Thoracic aorta (tissue), 2 donors: Measurements from ENCODE around the gene CTBP2. TPM values are rescaled to one million over a fixed set of nuclear protein-coding genes. Genes with fewer than 3 reads are reported as not detected.
"Not testable (repeated sequence)": the region's sequence is repeated elsewhere in the genome, so short reads cannot be mapped to it uniquely, and the experiment has no call there.

Source experiments
- ATAC-seq: fragments of 150-250 bp; one replicate; pipeline ENCODE4 v1.8.0; 2017; ENCODE audit warnings: low read depth; ENCODE audit not compliant: insufficient number of reproducible peaks, low FRiP score
- DNase-seq: peaks from one replicate; pipeline ENCODE4 v3.0.0-alpha.2; 2020; ENCODE audit warnings: low spot score
- H3K27ac ChIP-seq, 2 donors: fragments of 200-600 bp; sonication (generic); 1 replicate in 1 of 2; 2 replicates in 1 of 2; pipeline ENCODE4 v1.5.1; 2016; ENCODE audit warnings: mild to moderate bottlenecking in 2 of 2, moderate library complexity in 2 of 2
- H3K27me3 ChIP-seq: fragments of 200-600 bp; sonication (generic); replicated peaks from 2 replicates; pipeline ENCODE4 v1.6.0; 2016; ENCODE audit warnings: mild to moderate bottlenecking; ENCODE audit not compliant: insufficient read depth
- H3K36me3 ChIP-seq: fragments of 200-600 bp; sonication (generic); one replicate; pipeline ENCODE4 v1.5.1; 2016
- H3K4me1 ChIP-seq, 2 donors: fragments of 200-600 bp; sonication (generic); 1 replicate in 1 of 2; 2 replicates in 1 of 2; pipeline versions ENCODE4 v1.5.1 to v1.6.0; 2016; ENCODE audit warnings: low read depth in 2 of 2, mild to moderate bottlenecking in 1 of 2; ENCODE audit not compliant: control insufficient read depth in 1 of 2
- H3K4me3 ChIP-seq: fragments of 200-600 bp; sonication (generic); 2 replicates; pipeline ENCODE4 v1.5.1; 2016; ENCODE audit warnings: mild to moderate bottlenecking
- H3K9me3 ChIP-seq: fragments of 200-600 bp; sonication (generic); 2 replicates; pipeline ENCODE4 v1.5.1; 2016
- CTCF ChIP-seq: fragments of 200-600 bp; sonication (generic); IDR thresholded peaks from one replicate; pipeline ENCODE4 v1.5.1; 2019; ENCODE audit warnings: antibody characterized with exemption
- total RNA-seq, 2 donors: library from RNA; depleted of rRNA; stranded (reverse); fragments of >200 nt; gene quantifications; one replicate each; pipeline versions ENCODE4 v1.1.0 to v1.2.3, GENCODE V29; 2016

The CTBP2 gene
- total RNA-seq, 2 donors from 2014 or later: 62.8 to 80.6 TPM

DNA sequence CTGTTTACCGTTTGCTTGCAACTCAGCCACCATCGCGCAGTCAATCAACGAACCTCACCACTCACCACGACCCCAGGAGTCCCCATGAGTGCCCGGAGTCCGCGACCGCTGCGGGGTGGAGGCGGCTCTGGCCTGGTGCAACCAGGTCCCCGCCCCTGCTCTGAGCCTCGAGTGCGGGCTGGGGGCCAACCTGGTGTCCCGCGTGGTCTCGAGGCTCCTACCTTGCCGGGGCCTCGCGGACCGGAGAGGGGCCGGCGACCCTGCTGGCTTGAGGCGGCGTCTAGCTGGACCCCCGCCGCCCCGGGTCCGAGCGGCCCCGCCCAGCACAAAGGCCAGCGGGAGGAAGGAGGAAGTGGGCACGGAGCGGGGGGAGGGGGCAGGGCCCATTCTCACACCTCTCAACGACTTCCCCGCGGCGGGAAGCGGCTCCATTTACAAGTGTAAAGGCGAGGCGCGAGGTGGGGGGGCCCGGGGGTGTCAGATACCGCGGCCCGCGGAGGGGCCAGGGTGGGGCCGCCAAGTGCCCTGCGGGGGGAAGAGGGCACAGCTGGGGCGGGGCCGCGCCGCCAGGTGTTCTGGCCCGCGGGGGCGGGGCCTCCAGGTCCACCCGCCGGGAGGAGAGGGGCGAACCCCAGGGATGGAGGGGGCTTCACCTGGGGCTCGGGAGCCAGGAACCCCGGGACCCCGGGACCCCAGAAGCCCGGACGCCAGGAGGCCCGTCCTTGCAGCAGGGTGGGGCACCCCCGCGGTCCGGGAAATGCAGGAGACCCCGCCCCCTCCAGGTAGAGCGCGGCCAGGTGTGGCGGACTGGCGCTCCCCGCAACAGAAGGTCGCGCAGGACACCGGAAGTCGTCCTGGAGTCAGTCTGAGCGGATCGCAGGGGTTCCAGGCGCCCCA lies 8.6 kb downstream of the CTBP2 start:
- H3K9me3 ChIP-seq: no peaks in the 10 kb centered on the region
- DNase-seq: no peak
- no peaks in the 10 kb centered on the region for H3K27me3 ChIP-seq
- peak overlapping the region; percentile 43 for H3K4me3 ChIP-seq
- peaks cover 74 to 97% of the 10 kb centered on the region in 2 donors for H3K4me1 ChIP-seq
- no peak for ATAC-seq
- peaks cover 7% of the 10 kb centered on the region for H3K36me3 ChIP-seq
- H3K27ac ChIP-seq: peak overlapping the region; percentile 7 to 49
- no peak for TF ChIP-seq CTCF

DNA sequence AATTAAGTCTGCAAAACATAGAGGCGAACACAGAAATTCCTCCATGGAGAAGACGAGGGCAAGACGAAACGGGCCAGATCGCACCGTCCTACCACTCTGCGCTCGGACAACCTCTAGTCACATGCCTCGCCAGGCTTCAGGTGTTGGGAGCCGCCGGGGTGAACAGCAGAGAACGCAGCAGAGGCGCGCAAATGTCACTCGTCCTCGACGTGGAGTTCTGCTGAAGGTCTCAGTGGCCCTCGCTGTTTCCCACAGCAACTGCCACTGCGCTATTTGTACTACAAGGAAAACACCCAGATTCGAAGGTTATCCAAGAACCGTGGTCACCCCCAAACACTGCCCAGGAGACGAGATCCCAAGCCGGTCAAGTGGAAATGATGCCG lies 9.2 kb downstream of the CTBP2 start:
- Histone ChIP-seq H3K27me3 (no peaks in the 10 kb centered on the region), H3K9me3 (no peaks in the 10 kb centered on the region), H3K4me1 (peaks cover 67 to 97% of the 10 kb centered on the region in 2 donors), H3K27ac (no peak overlapping the region), H3K36me3 (peaks cover 7% of the 10 kb centered on the region), H3K4me3 (no peak overlapping the region)
- ATAC-seq (no peak), DNase-seq (no peak)
- TF ChIP-seq CTCF: no peak

DNA sequence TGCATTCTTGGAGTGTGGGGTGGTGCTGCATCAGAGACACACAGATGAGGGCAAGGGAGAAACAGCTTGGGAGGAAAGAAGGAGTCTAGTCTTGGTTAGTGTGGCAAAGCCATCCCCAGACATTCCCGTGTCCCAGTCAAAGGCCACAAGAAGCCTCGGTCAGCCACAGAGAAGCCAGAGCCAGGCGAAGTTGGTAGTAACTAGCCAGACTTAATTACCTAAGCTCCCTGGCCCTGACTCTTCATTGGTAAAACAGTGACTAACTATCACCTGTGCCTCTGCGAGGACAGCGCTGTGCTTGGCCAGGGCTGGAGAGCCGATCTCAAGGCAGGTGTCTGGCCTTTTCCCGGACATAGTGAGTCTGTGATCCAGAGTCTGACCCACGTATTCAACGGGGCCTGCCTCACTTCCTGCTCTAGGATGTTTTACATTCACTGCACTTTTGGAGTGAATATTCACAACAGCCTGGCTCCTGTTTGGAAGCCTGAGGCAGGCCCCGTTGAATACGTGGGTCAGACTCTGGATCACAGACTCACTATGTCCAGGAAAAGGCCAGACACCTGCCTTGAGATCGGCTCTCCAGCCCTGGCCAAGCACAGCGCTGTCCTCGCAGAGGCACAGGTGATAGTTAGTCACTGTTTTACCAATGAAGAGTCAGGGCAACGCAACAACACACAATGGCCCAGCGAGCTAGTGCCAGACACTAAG lies 9.8 kb downstream of the CTBP2 start:
- not testable (repeated sequence) for H3K27me3 ChIP-seq, DNase-seq, H3K4me3 ChIP-seq, H3K36me3 ChIP-seq, ATAC-seq, H3K9me3 ChIP-seq
- peaks cover 61 to 97% of the 10 kb centered on the region in 2 donors for H3K4me1 ChIP-seq
- H3K27ac ChIP-seq: peak overlapping the region; percentile 76 to 85

DNA sequence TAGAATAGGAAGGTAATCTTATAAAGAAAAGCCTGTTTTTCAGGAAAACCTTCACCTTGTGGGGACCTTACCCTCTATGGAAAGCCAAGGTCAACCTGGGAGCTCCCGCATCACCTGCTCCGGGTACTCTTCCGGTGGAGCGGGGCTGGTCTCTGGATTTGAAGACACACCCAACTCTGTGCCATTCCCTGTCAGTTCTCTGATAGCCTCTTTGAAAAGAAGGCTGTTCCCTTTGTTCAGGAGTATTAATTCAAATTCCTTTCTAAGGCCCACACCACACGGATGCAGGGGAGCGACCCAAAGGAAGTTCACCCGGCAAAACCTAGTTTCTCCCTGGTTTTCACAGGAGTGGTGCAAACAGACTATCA lies 10.7 kb downstream of the CTBP2 start:
- peaks cover 59 to 97% of the 10 kb centered on the region in 2 donors for H3K4me1 ChIP-seq
- no peaks in the 10 kb centered on the region for H3K27me3 ChIP-seq
- no peak for TF ChIP-seq CTCF
- H3K9me3 ChIP-seq: no peaks in the 10 kb centered on the region
- ATAC-seq (no peak), DNase-seq (no peak)
- H3K4me3 ChIP-seq: no peak overlapping the region
- peak overlapping the region; percentile 76 to 85 for H3K27ac ChIP-seq
- H3K36me3 ChIP-seq: peaks cover 7% of the 10 kb centered on the region

DNA sequence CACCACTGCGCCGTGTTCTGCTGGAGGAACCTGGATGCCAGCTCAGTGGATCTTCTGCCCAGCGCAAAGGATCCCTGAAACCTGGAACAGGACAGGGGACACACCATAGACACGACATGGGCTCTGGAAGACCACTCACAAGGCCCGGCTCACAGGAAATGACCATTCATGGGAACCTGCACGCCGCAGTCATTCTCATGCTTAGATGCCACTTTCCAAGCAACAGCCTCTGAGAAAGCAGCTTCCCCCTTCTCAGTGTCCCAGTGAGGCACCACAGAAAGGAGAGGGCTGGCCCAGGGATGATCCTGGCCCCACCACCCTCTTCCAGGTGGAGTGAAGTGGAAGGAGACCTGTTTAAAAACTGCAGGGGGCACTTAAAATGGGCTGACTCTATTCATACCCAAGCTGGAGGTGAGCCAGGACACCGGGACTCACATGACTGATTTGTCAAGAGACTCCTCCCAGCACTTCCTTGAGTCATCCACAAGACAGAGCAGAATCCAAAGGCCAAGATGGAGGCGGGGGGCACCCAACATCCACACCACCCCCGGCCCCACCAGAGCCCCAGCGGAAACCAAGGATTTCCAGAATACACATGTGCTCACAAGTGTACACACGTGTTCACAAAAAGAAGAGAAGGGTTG lies 11.2 kb downstream of the CTBP2 start:
- Histone ChIP-seq H3K4me1 (peaks cover 62 to 97% of the 10 kb centered on the region in 2 donors), H3K36me3 (peaks cover 7% of the 10 kb centered on the region), H3K27ac (peak overlapping the region; percentile 76 to 85), H3K9me3 (no peaks in the 10 kb centered on the region), H3K4me3 (no peak overlapping the region), H3K27me3 (no peaks in the 10 kb centered on the region)
- DNase-seq (peak; percentile 75), ATAC-seq (peak; percentile 50)
- TF ChIP-seq CTCF: no peak
